Right atrium auricular region (tissue), 2 donors: Measurements from ENCODE around the gene GABBR2. TPM values are rescaled to one million over a fixed set of nuclear protein-coding genes. Genes with fewer than 3 reads are reported as not detected.

Experiments
- DNase-seq: peaks from one replicate; pipeline ENCODE4 v3.0.0-alpha.2; 2019; ENCODE audit warnings: low spot score
- H3K27ac ChIP-seq, 2 donors: fragments of 200-600 bp; sonication (generic); 1 replicate in 1 of 2; 2 replicates in 1 of 2; pipeline ENCODE4 v1.5.1; 2016 to 2019
- H3K27me3 ChIP-seq, 2 donors: fragments of 200-600 bp; sonication (generic); one replicate each; pipeline versions ENCODE4 v1.5.1 to v1.6.0; 2017 to 2019
- H3K36me3 ChIP-seq: fragments of 200-600 bp; sonication (generic); one replicate; pipeline ENCODE4 v1.5.1; 2016
- H3K4me1 ChIP-seq, 2 donors: fragments of 200-600 bp; sonication (generic); one replicate each; pipeline versions ENCODE4 v1.5.1 to v1.6.0; 2017 to 2019
- H3K4me3 ChIP-seq, 2 donors: fragments of 200-600 bp; sonication (generic); 1 replicate in 1 of 2; 2 replicates in 1 of 2; pipeline ENCODE4 v1.5.1; 2017 to 2019; ENCODE audit warnings: mild to moderate bottlenecking in 1 of 2, moderate library complexity in 1 of 2
- H3K9me3 ChIP-seq, 2 donors: fragments of 200-600 bp; sonication (generic); one replicate each; pipeline ENCODE4 v1.5.1; 2019
- total RNA-seq, 2 donors: library from RNA; depleted of rRNA; stranded (reverse); fragments of >200 nt; gene quantifications; one replicate each; pipeline ENCODE4 v1.1.0, GENCODE V29; 2016
- TF ChIP-seq, protein P1 (sequence below), 2 donors: fragments of 200-600 bp; sonication (generic); IDR thresholded peaks; one replicate each; pipeline ENCODE4 v1.5.1; 2019; ENCODE audit warnings: antibody characterized with exemption in 2 of 2

GABBR2 gene
- total RNA-seq, 2 donors from 2014 or later: 0.22 TPM; not detected in 1

GRCh38 chr9:98575379-98576346, 133.1 kb downstream of the GABBR2 start:
- DNase-seq: no peak
- no peaks in the 10 kb centered on the region for H3K27me3 ChIP-seq
- no peaks in the 10 kb centered on the region for H3K9me3 ChIP-seq
- TF ChIP-seq, protein P1, sequence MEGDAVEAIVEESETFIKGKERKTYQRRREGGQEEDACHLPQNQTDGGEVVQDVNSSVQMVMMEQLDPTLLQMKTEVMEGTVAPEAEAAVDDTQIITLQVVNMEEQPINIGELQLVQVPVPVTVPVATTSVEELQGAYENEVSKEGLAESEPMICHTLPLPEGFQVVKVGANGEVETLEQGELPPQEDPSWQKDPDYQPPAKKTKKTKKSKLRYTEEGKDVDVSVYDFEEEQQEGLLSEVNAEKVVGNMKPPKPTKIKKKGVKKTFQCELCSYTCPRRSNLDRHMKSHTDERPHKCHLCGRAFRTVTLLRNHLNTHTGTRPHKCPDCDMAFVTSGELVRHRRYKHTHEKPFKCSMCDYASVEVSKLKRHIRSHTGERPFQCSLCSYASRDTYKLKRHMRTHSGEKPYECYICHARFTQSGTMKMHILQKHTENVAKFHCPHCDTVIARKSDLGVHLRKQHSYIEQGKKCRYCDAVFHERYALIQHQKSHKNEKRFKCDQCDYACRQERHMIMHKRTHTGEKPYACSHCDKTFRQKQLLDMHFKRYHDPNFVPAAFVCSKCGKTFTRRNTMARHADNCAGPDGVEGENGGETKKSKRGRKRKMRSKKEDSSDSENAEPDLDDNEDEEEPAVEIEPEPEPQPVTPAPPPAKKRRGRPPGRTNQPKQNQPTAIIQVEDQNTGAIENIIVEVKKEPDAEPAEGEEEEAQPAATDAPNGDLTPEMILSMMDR (IDR thresholded peaks at IDR 0.05): no peak
- H3K4me1 ChIP-seq: no peaks in the 10 kb centered on the region
- no peak overlapping the region for H3K4me3 ChIP-seq
- no peak overlapping the region for H3K27ac ChIP-seq
- no peaks in the 10 kb centered on the region for H3K36me3 ChIP-seq

- Histone ChIP-seq H3K4me1 (no peaks in the 10 kb centered on the region), H3K27me3 (no peaks in the 10 kb centered on the region), H3K4me3 (no peak overlapping the region), H3K36me3 (no peaks in the 10 kb centered on the region), H3K9me3 (no peaks in the 10 kb centered on the region), H3K27ac (no peak overlapping the region)
- no peak for DNase-seq
- TF ChIP-seq, protein P1 (IDR thresholded peaks at IDR 0.05): no peak
Measured at GRCh38 chr9:98573749-98574278, 134.9 kb downstream of the GABBR2 start.

DNA sequence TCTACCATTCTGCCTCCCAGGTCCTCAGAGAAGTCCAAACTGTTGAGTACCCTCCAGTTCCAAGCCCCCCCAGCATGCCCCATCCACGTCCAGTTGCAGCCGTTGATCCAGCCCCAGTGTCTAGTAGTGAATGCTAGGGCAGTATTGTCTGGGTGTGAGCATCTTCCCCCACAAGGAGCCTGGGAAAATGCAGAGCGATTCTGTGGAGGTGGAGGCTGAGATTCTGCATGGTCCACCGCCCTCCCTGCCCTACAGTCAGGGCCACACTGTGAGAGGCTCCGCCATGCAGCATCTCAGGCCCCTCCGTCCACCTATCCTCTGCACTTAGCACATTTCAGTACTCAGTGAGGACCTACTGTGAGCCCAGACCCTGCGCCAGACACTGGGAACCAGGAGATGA, 135.9 kb downstream of the GABBR2 start:
- no peaks in the 10 kb centered on the region for H3K27me3 ChIP-seq
- no peak for DNase-seq

GRCh38 chr9:98572054-98572627, 136.6 kb downstream of the GABBR2 start:
- TF ChIP-seq, protein P1 (IDR thresholded peaks at IDR 0.05): no peak
- Histone ChIP-seq H3K27ac (no peak overlapping the region), H3K9me3 (no peaks in the 10 kb centered on the region), H3K27me3 (no peaks in the 10 kb centered on the region), H3K4me3 (no peak overlapping the region), H3K4me1 (no peaks in the 10 kb centered on the region), H3K36me3 (no peaks in the 10 kb centered on the region)
- DNase-seq: peak; percentile 16

More for the DNA sequence above, 135.9 kb downstream of the GABBR2 start:
- H3K4me3 ChIP-seq: no peak overlapping the region
- no peak overlapping the region for H3K27ac ChIP-seq
- H3K9me3 ChIP-seq: no peaks in the 10 kb centered on the region
- TF ChIP-seq, protein P1 (IDR thresholded peaks at IDR 0.05): no peak
- no peaks in the 10 kb centered on the region for H3K36me3 ChIP-seq
- H3K4me1 ChIP-seq: no peaks in the 10 kb centered on the region

GRCh38 chr9:98571643-98572042, 137.1 kb downstream of the GABBR2 start:
- no peak overlapping the region for H3K4me3 ChIP-seq
- peak; percentile 38 for DNase-seq
- H3K27ac ChIP-seq: no peak overlapping the region
- TF ChIP-seq, protein P1 (IDR thresholded peaks at IDR 0.05): no peak
- H3K9me3 ChIP-seq: no peaks in the 10 kb centered on the region
- H3K4me1 ChIP-seq: no peaks in the 10 kb centered on the region
- no peaks in the 10 kb centered on the region for H3K27me3 ChIP-seq
- no peaks in the 10 kb centered on the region for H3K36me3 ChIP-seq
